Measurements from ENCODE around the gene FHOD3.
"Not testable (repeated sequence)": the region's sequence is repeated elsewhere in the genome, so short reads cannot be mapped to it uniquely, and the experiment has no call there.

Gene FHOD3

DNA sequence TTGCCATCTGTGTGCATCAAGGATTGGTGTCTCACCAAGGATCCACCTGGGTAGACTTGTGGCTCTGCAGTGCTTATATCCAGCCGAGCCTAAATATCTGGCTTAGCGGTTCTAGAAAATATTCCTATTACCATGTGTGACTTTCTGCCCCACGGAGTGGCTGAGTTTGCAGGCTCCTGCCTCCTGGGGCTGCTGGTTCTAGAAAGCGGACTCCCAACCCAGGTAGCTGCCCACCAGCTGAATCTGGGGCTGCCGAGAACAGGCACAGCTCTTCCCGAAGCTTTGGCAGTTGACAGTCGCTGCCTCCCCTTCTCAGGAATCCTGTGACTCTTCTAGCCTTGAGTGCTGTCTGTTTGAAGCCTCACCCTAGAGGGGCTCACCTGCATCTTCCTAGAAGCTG is 426.7 kb downstream of the FHOD3 start:
- DNase-seq: no peak

DNA sequence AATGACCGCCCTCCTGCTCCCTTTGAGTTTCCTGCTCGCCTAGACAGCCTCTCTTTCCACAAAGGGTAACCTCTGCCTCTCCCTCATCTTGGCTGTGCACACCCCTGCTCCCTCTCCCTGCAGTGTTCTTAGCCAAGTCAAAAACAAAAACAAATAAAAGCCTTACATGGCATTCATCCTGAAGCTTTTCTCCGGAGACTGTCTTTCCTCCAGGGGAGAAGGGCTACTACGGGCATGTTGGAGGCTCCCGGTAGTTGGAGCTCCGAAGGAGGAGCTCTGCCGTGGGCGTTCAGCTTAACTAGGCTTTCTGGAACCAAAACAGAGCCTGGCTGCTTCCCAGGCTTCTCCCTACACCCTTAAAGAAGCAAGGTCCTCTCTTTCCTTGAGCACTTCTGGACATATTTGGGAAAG is 427.1 kb downstream of the FHOD3 start:
- no peak for DNase-seq

DNA sequence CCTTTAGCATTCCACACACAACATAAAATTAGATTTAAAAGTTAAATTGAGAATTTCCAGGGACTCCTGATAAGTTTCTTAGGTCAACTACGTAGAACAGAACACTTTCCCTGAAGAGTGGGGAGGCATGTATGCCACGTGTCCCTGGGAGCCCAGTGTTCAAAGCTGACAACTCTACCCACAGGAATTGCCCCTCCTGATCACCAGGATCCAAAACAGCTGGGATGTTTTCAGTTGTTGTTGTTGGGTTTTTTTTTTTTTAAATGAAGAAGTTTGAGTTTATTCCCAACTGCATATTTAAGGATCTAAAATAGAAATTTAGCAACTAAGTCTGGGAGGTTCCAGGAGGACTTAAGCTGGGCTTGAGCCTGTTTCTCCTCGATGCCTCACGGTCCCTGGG is 430.8 kb downstream of the FHOD3 start:
- DNase-seq: no peak

DNA sequence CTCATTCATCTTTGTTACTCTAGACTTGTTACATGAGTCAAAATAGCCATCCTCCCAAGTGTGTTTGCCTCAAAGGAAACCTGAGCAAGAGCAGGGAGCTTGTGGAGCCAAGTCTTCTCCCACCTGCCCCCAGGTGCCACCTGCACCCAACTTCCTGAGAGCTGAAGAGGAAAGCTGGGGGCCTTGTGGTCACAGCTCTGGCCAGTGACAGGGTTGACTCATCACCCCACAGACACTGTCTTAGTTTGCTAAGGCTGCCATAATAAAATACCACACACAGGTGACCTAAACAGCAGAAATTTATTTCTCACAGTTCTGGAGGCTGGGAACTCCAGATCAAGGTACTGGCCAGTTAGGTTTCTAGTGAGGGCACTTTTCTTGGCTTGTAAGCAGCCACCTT is 431.7 kb downstream of the FHOD3 start:
- DNase-seq: no peak

DNA sequence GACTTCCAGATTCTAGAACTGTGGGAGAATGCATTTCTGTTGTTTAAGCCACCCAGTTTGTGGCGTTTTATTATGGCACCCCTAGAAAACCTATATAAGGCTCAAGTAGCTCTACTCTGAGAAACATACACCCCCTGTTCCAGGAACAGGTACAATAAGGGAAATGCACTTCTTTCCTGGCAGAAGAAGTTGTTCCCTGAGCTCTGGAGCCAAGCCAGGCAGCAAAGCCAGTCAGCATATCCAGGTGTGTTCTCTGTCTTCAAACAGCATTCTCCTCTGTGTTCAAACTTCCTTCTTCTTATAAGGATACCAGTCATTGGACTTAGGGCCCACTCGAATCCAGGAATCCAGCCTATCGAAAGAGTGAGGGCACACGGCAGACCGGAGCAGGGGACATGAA is 434.8 kb downstream of the FHOD3 start:
- no peak for DNase-seq

DNA sequence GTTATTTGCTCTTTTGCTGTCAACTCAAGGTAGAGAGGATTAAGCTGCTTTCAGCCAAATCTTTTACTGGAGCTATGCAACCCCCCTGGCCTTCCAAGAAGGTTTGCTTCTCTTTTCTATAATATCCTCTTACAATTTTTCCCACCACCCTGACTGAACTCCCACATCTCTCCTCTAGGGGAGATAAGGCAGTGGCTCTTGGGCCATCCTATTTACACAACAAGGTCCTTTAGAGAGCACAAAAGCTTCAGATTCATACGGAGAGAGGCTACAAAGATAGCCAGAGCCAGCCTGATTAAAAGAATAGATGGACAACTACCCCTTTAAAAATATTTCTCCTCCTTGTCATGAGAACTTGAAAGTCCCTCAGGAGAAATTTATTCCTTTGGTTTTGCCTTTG is 435.6 kb downstream of the FHOD3 start:
- DNase-seq: no peak

DNA sequence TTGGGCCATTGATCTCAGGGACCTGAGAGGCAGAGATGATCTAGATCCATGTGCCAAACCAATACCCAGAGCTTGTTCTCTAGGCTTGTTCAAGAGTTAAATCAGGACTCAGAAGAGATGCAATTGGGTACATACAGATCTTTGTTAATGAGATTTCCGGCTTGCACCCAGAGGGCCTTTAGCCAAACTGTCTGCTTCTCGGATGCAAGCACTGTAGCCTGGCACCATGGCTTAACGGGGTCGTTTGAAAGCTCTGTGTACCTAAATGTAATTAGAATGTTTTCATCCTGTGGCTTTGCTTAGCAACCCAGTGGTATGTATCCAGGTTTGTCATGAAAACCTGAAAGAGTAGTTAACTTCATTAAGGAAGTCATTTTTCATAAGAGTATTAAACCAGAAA is 437.1 kb downstream of the FHOD3 start:
- no peak for DNase-seq

DNA sequence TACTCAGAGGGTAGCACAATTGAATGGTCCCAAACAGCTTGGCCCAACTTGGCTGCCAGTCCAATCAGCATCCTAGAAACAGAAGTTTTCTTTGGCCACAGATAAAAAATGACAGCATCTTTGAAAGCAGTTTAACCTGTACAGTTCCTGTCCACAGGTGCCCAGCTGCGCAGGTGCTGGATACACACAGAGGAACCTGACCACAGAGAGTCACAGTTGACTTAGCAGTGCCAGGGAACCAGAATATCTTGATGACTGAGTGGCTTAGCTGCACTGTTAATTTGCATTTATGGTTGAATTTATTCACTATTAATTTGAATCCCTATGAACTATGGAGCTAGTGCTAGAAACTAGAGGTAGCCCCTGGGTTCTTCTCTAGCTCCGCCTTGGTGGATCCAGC is 437.6 kb downstream of the FHOD3 start:
- no peak for DNase-seq

DNA sequence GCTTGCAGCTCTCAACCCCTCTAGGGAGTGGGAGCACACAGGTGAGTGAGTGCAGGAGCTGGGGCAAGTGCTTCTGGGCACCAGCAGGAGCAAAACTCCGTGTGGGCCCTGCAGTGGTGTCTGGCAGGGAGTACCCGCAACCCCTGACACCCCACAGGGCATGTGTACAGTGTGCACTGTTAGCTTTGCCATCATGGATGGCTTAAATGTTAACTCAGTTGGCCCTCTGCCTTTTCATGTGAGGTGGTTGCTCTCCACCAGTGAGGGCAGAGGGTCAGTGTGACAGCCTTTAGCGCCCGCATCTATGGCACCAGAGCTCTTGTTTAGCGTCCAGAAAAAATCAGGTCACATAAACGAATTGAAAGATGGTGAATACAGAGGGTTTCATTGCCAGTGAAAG is 438.6 kb downstream of the FHOD3 start:
- DNase-seq: no peak

DNA sequence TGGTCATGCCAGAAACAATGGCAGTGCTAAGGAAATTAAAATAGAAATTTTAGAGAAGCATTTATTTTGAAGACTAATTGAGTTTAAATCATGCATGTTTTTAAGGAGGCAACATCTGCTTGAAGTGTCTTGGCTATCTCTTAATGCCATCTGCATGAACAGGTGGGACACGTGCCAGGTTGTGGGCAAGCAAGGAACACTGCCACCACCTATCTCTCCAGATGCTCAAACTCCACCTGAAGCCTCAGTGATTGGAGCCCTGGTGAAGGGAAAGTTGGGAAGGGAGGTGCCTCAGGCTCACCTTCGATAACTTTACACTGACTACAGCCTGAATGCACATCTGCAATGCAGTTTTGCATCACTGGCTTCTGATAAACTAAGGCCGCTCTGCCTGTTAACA is 439.8 kb downstream of the FHOD3 start:
- DNase-seq: no peak

DNA sequence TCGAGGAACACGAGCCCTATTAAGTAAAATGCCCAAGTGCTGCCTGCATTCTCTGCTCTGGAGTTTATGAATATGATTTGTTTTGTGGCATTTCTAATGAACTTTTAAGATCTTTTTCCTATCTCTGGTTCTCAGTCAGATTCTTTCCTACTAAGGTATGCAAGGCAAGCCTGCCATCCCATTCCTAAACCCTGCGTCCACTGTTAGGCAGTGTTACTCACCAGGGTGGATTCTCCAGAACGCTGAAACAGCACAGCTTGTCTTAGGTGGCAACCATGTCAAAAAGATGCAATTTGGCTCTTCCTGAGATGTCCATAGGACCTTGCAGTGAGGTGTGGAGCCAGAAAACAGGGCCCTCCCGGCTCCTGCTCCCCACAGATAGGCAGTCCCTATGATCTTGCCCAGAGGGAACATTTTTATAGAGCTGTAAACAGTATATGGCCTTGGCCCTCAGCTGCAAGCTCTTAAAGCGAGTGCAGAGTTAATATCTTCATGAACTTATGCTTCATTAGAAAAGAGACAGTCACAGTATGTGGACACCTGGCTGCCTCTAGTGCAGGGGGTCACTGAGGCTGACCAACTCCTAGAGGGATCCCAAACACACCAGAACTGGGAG is 446.9 kb downstream of the FHOD3 start:
- DNase-seq: no peak

DNA sequence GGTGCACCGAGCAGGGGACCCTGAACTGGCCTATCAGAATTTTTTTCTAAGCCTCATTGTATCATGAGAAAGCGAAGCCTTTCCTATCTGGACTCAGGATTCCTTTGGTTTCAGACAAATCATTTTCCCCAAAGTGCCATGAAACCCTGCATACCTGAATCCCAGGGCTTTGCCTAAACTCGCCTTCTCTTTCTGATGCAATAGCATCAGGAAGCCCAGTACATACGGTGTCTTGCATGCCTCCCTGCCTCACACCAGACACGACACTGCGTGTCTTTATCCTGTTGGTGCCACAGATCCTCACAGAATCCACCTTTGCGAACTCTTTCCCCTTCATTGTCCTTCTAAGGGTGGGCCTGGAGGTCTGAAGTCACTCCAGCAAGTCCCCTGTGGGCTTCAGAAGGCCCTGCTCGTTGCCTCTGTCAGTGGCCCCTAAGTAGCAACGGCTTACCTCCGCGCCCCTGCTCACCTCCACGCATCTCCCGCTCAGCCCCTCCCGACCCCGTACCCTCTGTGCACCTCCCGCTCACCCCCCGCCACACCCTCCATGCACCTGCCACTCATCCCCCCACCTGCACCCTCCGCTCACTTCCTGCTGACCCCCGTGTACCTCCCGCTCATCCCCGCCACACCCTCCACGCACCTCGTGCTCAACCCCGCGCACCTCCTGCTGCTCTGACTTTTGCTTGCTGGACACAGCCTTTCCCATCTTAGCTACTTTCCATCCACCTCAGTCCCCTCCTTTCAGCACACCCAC is 447.9 kb downstream of the FHOD3 start:
- no peak for DNase-seq

DNA sequence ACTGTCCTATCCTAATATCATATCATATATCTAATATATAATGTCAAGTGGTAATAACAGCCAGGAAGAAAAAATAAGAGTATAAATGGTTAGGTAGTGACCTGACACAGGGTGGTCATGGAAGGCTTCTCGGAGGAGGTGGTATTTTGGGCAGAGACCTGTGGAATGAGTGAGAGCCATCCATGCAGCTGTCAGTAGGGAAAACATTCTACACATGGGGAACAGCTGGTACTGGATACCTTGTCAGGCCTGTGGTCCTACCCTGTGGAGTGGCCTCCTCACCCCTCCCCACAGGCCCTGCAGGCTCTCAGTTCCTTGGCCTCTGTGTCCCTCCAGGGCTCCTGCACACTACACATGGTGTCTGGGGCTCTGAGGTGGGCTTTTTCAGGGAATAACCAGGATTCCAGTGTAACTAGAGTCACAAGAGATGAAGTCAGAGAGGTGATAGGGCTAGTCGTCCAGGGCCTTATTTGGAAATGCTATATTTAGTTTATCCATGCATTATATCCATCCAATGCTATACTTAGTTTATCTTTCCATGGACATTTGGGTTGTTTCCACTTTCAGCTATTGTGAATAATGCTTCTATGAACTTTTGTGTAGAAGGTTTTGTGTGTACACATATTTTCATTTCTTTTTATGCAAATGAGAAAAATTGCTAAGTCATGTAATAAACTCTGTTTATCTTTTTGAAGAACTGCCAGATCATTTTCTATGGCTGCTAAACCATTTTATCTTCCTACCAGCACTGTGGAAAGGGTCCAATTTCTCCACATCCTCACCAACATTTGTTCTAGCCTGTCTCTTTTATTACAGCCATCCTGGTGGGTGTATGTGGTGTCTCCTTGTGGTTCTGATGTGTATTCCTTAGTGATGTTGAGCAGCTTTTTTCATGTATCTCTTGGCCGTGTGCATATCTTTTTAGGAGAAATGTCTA is 455.7 kb downstream of the FHOD3 start:
- DNase-seq: no peak

DNA sequence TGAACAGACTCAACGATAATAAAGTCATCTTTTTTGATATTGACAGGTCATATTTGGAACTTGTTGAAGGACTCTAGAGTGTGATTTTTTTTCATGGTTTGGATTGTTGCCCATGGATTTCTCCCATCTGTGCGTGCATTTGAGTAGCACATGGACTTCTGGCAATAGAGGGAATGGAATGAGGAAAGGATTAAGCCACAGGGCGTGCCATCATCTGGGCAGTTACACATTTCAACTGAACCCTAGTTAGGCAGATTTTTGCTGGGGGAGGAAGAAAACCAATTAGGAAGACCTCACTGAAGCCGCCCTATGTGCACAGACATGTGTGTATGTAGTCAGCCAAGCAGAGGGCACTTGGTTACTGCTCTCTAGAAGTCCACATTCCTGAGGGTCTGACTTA is 458.7 kb downstream of the FHOD3 start:
- no peak for DNase-seq

DNA sequence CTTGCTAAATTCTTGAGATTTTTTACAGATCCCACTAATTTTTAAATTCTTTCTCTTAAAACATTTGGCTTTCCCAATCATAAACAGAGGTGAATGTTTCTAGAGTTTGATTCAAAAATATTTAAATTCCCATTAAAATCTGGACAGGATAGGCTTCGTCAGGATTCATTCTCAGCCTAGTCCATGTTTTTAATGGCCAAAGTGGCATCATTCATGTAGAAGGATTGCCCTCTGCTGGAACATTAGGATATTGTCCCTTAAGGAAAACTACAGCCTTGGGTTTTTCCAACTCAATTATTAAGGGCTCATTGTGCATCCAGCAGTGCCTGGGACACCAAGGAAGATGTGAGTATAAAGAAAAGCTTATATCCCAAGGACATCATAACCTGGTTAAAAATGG is 459.6 kb downstream of the FHOD3 start:
- DNase-seq: no peak

DNA sequence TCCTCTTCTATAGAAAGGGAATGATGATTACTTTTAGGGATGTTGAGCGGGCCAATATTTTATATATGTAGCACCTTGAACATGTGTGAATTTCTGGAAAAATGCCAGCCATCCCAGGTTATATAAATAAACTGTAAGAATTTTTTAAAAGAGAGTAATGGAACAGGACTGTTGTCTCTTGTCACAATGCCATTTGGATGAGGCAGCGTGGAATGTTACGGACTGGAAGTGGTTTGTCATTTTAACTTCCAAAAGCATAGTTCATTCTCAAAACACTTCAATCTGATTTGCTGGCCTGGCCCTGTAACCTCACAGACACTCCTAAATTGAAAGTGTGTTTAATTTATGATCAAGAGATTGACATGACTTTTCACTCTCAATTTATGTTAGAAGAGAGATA is 460.5 kb downstream of the FHOD3 start:
- no peak for DNase-seq

DNA sequence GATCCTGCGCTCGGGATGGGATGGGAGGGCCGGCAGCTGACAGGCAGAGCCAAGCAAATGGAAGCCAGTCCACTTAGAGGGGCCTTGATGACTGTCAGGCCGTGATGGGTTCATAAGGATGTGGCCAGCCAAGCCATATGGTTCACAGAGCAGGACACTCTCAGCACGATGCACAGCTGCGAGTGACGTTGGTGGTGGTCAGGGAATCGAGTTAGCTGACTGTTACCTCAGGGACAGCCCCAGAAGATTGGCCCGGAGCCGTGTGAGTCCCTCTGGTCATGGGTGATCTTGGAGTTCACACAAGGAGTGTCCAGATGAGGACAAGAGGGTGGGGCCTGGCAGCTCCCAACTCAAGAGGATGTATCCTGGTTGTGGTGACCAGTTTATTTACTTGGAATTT is 461.1 kb downstream of the FHOD3 start:
- DNase-seq: no peak

DNA sequence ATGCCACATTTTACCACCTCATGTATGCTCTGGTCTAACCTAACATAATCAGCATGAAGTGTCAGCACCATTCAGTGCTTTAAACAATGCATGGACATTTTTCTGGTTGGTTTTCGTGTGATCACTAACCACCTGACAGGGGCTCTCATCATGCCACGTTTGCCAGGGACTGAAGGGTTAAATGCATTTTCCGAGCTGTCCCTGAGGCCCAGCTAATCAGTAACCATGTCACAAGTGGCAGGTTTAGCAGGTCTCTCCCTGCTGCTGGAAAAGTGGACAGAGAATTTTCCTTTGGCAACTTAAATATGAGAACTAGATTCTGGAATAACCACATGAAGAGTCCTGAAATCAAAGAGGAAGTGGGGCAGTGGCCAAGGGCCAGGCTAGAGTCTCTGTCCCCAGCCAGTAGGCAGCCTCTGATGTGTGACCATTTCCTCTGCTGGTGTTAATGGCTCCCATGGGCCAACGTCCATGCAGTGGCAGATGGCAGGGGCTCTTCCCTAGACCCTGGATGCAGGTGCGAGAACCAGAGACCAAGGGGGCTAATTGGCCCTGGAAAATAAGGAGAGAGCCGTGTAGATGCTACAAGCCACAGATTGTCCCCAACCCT is 461.8 kb downstream of the FHOD3 start:
- DNase-seq: no peak

DNA sequence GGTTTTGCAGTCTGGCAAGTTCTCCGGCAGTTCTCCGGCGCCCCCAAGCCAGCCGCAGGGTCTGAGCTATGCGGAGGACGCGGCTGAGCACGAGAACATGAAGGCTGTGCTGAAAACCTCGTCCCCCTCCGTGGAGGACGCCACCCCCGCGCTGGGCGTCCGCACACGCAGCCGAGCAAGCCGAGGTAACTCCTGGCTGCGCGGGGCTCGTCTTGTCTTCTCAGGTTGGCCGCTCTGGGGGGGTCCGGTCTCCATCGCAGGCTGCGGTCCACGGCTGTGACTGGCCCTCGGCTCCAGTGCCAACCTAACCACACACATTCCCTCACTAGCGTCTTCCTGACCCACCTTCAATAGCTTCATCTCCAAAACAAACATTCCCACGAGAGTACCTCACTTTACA is 463.1 kb downstream of the FHOD3 start:
- DNase-seq: no peak

DNA sequence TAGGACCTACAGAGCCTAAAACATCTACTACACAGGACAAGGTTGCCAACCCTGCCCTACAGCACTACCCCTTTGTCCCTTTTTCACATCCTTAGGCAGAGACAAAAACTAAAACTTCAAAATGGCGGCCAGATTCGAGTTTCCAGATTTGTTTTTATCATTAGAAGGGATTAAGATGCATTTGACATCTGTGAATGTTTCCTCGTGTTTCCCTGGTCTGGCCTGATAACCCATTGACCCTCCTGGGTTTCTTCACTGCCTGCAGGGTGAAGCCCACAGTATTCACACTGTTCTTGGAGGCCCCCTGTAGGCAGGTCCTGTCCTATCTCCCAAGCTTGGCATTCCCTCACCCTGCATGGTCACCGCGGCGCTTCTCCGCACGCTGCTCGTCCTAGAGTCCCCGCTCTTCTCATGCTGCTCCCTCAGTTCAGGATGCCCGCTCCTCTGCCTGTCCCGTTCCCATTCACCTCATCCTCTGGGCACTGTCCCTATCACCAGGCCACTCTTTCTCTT is 463.7 kb downstream of the FHOD3 start:
- DNase-seq: no peak

DNA sequence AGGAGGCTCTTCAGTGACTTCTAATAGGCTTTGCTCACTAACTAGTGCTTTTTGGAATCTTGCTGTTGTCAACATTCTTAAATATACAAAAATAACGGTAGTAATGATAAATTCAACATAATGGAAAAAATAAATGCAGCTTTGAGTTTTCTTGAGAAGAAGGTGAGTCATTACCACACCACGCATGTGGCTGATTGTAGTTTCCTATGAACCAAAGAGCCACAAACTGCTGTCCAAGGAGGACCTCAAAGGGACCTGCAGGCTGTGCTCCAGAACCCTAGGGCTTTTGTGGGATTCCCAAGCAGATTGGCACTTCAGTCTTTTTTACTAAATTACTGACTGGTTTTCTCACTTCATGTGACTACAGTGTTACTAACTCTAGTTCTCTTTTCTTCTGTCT is 464.6 kb downstream of the FHOD3 start:
- no peak for DNase-seq

DNA sequence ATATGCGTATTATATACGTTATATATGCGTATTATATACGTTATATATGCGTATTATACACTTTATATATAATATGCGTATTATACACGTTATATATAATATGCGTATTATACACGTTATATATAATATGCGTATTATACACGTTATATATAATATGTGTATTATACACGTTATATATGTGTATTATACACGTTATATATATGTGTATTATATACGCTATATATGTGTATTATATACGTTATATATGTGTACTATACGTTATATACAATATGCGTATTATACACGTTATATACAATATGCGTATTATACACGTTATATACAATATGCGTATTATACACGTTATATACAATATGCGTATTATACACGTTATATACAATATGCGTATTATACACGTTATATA is 465.5 kb downstream of the FHOD3 start:
- not testable (repeated sequence) for DNase-seq

DNA sequence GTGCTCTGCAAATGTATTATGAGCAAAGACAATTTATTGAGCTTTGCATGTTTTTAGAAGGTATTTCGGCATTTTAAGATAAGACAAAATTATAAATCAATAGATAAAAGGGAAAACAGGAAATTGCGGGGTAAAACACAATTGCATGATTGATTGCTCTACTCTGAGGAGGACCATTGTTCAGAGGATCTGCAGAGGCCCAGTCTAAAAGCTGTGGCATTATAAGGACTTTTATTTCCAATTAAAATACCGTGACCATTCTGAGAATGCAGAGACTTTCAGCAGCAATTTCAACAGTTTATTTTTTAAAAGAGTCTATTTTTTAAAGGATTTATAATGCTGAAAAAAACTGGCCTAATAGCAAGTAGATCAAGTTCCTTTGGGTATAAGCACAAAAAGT is 469.3 kb downstream of the FHOD3 start:
- DNase-seq: no peak

All from CD4-positive, alpha-beta T cell treated with Interferon alpha-2 for 1 hour (primary cell).